Stimulated activated CD4-positive, alpha-beta T cell treated with anti-CD3 and anti-CD28 coated beads, Interleukin-2, amount 100 ng/mL, for 24 hours (primary cell): ENCODE data around the gene SMC3.
A peak's percentile ranks its signal among the peaks of the same experiment; 100 is the strongest.

Experiments used
- DNase-seq, 2 donors: peaks; one replicate each; pipeline ENCODE4 v3.0.0-alpha.2; 2020

Gene SMC3

GRCh38 chr10:110546077-110546476 is 21.4 kb upstream of the SMC3 start:
- DNase-seq: no peak

DNA sequence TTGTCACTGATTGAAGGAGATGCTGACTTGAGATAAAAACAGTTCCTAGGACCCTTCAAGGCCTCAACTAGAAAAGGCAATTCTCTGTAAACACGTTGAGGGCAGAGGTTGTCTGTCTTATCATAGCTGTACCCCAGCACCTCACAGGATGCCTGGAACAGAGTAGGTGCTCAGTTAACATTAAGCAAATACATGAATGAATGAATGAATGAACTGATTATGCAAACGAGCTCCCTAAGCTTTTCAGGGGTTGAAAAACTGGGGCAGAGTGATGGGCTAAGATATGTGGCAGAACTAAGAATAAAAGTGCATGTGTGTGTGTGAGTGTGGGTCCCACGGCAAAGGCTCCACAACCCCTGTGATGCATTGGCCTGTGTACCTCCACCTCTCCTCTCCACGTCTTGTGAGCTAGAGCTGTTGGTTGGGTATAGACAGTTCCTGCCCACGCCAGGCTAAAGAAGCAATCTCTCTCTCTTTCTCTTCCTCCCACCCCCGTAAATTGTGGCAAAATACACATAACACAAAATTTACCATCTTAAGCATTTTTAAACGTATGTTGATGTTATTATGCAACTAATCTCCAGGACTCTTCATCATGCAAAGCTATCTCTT is 20.9 kb upstream of the SMC3 start:
- DNase-seq: no peak

GRCh38 chr10:110547139-110547761 is 20.2 kb upstream of the SMC3 start:
- no peak for DNase-seq

DNA sequence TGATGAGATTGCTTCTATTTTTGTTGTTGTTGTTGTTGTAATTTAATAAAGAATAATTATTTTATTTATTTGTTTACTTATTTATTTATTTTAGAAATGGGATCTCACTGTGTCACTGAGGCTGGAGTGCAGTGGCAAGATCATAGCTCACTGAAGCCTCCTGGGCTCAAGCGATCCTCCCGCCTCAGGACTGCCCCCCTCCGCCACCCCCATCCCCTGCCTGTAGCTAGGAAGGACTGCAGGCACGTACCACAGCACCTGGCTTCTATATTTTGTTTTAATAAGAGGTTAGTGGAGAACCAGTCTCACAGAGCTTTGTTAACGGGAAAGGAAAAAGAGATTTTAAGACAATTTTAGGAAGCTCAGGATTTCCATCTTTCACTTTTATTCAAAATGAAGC is 19.5 kb upstream of the SMC3 start:
- DNase-seq: no peak

GRCh38 chr10:110549211-110549610 is 18.3 kb upstream of the SMC3 start:
- DNase-seq: no peak

DNA sequence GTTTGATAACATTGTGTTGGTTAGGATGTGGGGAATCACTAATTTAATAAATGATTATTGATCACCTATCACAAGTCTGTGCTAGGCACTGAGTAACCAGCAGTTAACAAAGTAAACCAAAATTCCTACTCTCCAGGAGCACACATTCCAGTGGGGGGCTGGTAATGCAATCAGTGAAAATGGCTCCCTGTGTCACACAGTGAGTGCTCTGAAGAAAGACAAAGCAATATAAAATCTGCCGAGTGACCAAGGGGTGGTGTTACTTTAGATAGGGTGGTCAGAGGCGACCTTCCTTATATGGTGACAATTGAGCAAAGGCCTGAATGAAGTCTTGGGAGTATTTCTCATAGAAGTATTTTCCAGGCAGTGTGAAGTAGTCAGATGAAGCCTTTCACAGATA is 13.6 kb upstream of the SMC3 start:
- no peak for DNase-seq

- DNase-seq: no peak
Observed at GRCh38 chr10:110556296-110556695, 11.2 kb upstream of the SMC3 start.

DNA sequence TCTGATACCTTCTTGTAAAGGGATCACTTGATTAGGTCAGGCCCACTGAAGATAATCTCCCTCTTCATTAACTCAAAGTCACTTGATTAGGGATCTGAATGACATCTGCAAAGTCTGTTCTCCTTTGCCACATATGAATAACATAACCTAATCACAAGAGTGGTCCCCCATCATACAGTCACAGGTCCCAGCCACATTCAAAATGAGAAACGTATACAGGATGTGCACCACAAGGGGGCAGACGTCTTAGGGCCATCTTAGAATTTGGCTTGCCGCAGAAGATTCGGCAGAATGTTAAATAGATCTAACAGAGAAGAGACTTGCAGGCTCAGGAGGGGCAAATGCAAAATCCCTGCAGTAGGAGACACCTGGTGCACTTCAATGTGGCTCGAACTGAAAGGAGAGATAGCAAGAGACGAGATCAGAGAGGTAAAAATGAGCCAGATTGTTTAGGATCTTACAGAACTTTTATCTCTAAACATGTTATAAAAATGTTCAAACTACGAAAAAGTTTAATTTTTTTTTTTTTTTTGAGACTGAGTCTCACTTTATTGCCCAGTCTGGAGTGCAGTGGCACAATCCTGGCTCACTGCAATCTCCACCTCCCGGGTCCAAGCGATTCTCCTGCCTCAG is 10.4 kb upstream of the SMC3 start:
- peak; percentile 75 to 77 for DNase-seq

DNA sequence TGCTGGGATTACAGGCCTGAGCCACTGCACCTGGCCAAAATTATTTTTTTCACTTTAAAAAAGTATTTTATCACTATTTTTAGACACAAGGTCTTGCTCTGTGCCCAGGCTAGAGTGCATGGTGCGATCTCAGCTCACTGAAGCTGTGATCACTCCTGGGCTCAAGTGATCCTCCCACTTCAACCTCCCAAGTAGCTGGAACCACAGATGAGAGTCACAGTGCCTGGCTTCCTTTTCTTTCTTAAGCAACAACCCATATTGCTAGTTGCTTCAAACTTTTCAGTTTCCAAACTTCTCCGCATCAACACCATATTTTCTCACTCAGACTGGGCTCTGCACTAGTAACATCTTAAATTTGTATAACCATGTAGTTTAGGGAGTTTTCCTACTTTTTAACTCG is 9.5 kb upstream of the SMC3 start:
- no peak for DNase-seq

DNA sequence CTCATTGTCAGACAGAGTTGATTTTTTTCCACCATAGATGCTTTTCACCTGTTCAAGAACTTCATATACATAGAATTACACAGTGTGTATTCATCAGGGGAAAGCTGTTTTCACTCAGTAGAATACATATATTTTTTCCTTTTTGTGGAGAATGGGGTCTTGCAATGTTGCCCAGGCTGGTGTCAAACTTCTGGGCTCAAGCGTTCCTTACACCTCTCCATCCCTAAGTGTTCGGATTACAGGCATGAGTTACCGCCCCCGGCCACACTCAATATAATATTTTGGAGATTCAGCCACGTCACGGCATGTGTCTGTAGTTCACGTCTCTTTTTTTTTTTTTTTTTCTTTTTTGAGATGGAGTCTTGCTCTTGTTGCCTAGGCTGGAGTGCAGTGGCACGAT is 7.5 kb upstream of the SMC3 start:
- DNase-seq: no peak

DNA sequence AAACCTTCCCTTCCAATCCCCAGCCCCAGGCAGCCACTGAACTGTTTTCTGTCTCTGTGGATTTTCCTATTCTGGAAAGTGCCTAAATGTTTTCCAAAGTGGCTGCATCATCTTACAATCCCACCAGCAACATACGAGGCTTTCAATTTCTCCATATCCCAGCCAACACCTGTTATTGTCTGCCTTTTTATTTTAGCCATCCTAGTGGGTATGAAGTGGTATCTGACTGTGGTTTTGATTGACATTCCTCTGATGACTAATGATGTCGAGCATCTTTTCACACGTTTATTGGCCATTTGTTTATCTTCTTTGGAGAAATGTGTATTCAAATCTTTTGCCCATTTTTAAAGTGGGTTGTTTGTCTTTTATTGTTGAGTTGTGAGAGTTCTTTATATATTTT is 6.2 kb upstream of the SMC3 start:
- no peak for DNase-seq

GRCh38 chr10:110562348-110562747 is 5.1 kb upstream of the SMC3 start:
- no peak for DNase-seq

- DNase-seq: no peak
Observed at GRCh38 chr10:110563132-110563531, 4.4 kb upstream of the SMC3 start.

- DNase-seq: no peak
Observed at GRCh38 chr10:110566472-110567200, 859 bp upstream of the SMC3 start.

DNA sequence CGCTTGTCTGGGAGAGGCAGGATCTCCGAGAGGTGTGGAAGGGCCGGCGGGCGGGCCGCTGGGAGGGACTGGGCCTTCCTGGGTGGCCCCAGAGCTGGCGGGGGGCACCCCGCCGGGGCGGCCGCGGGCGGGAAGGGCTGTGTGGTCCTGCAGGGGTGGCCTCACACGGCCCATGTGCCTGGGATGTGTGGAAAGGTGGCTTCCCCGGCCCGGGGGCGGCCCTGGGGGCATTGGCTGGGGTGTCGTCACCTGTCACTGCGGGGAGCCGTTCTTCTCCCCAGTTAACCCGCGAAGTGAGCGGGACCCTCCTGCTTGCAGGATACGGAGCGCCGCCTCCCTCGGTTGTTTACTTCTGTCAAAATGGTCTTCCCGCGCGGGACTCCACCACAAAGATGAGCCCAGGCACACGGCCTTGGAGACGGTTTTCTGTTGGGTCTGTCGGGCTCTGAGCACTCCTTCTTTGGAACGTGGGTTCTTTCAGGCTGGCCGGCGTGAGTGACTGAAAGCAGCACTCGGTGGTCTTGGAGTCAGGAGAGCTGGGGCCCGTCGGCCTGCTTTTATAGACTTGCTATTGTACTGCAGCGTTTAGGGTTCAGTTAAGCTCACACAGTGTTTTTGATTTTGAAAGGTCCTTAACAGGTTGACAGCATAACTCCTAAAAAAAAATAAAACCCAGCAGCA is 700 bp downstream of the SMC3 start:
- peak; percentile 63 to 65 for DNase-seq

DNA sequence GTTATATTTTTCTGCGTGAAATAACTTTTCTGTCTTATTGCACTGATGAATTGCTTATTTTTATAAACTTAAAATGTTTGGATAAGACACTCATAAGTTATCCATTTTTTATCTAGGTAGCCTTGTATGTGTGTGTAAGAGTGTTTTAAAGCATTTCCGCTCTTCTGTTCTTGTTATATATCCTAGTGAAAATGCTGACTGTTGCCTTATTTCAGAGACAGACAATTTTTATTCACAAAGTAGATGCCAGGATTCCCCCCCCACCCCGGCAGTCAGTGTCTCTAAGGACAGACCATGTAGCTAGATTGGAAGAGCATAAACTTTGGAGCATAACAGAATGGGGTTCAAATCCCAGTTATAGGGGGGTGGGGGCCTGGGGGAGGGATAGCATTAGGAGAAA is 1.6 kb downstream of the SMC3 start:
- no peak for DNase-seq

GRCh38 chr10:110569736-110570135 is 2.2 kb downstream of the SMC3 start:
- DNase-seq: no peak

DNA sequence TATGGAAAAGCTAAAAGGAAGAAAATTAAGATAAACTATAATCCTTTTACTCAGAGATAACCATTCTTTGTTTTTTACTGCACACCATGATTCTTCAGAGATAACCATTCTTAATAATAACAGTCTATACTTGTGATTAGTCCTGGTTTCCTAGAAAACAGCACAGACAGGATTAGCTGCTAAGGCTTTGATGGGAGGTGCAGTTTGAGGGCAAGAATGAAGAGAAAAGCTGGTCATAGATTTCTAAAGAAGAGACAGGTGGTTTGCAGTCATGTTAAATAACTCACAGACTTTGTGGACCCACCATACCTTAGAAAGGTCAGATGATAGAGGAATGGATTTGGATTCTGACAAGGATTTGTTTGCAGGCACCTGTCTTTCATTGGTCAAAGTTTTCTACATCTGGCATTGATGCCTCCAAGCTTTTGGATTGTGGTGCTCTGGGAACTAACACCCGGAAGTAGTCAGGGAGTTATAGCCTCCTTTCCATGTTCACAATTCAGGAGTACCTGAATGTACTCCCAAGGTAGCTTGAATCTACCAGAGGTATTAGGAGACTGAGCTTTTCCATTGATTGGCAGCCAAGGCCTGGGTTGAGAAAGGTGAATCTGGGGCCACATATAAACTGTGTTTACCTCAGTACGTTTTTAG is 3.7 kb downstream of the SMC3 start:
- DNase-seq: no peak

DNA sequence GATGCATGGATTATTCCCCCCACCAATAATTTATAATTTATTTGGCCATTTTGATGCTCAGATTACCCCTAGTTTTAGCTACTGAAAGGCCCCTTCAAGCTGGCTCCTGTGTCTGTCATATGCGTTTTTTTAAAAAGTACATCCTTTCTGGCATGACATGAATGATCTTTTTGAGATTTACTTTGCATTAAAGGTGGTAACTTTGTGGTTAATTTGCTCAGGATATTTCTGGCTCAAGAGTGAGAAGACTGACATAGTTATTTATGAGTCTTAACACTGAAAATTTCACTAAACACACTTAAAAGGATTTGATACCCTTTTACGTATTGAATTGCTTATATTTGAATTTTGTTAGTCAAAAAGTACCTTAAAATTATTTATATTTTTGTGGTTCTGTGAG is 5.4 kb downstream of the SMC3 start:
- DNase-seq: no peak

GRCh38 chr10:110574420-110574819 is 6.9 kb downstream of the SMC3 start:
- DNase-seq: no peak

DNA sequence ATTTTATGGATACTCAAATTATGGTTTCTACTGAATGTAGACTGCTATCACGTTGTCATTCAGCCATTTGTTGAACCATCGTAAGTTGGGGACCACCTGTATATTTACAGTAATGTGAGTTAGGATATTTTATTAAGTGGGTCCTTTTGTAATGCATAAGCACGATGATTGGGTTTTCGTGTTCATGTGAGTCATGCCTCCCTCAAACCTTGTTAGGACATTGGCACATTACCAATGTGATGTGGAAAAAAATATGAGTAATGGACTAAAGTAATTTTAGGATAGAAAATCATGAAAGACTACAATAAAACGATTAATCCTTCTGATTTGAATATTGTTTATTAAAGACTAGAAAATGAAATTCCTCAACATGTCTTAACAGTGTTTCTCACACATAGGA is 8.7 kb downstream of the SMC3 start:
- no peak for DNase-seq

DNA sequence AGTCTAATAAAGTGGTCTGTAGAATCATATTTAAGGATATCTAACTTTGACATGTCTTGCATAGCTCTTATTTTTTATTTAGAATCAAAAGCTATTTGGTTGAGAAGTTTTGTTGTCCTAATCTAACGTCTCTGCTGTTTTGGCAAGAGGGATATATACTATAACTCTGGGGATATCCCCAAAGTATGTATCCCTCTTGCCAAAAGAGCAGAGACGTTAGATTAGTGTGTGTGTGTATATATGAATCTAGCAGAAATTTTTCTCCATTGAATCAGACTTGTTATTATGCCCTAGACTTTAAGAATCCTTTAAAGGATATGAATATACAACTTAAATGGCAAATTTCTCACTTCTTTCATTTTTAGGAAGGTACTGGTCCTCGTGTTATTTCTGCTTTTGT is 9.6 kb downstream of the SMC3 start:
- DNase-seq: no peak

DNA sequence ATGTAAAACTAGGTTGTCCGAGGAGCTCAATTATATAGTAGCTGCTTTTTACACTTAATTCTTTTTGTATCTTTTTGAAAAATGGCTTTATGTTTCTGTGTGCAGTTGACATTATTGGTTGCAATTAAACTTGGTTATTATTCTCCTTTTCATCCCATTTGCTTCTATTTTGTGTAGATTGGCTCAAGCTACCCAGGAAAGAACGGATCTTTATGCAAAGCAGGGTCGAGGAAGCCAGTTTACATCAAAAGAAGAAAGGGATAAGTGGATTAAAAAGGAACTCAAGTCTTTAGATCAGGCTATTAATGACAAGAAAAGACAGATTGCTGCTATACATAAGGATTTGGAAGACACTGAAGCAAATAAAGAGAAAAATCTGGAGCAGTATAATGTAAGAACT is 16.5 kb downstream of the SMC3 start:
- no peak for DNase-seq
